HG03039 (cell line): Measurements from ENCODE around the gene SCLT1.

ENCODE experiments used
- ATAC-seq: cut with Tn5 transposase; IDR thresholded peaks from one replicate; pipeline ENCODE4 v1.9.1; 2021; ENCODE audit warnings: mild to moderate bottlenecking, moderate library complexity; ENCODE audit not compliant: unreplicated experiment

SCLT1 gene

DNA sequence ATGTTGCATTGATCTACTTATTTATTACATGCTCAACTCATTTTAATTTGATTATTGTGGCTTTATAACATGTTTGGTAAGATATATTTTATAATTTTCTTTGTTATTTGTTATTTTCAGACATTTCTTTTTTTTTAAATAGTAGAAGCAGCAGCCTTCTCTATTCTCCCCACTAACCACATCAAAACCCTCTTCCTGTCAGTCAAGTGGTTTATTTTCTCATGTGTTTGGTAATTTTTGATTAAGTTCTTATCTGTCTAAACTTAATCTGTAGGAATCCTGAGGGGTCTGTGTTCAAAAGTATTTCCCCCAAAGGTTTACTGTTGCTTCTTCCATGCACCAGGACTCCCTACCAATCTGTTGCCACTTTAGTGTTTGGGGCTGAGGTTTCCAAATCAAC is 131.9 kb downstream of the SCLT1 start:
- no peak for ATAC-seq

DNA sequence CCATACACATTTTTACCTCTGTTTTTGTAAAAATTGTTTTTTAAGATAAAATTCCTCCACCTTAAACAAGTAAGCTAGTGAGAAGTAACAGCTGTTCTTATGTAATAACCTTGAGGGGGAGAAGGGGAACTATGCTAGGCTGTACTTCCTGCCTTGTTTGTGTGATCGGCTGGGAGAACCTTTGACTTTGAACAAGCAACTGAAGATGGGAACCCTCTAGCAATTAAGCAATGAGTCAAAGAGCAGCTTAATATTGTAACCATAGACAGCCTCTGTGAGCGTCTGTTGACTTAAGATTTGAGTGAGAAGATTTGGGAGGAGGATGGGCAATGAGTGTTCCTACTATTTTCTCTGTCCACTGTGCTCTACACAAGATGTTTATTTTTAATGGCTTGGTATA is 135.1 kb downstream of the SCLT1 start:
- ATAC-seq, result no peak

DNA sequence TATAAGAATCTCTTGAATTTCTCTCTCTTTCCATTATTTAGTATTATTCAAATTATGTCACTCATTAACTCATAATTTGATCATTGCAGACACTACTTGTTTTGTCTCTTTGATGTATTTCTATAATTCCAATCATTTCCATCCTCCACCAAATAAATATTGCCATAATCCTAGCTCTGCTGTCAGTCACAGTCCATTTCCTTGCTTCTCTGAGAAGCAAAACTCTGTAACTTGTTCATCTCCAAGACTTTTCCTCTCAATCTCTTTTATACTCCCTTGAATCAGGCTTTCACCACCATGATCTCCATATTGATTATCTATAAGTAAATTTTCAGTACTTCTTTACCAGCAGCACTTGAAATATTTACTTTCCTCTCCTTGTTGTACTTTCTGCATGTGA is 135.9 kb downstream of the SCLT1 start:
- no peak for ATAC-seq

DNA sequence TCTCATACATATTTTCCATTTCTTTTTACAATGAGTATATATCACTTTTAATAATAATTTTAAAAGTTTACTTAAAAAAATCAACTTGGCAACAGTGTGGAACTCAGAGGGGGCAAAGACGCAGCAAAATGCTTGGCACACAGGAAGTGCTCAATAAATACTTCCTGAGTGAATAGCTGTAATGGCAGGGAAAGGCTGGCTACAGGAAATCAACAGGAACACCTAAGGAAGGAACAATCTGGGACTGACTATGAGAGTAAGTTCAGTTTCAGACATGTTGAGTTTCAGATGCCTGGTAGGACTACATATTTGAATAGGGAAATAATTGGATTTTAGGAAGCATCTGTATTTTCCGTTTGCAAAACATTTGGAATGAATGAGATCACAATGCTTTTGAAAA is 137.6 kb downstream of the SCLT1 start:
- ATAC-seq, result no peak

DNA sequence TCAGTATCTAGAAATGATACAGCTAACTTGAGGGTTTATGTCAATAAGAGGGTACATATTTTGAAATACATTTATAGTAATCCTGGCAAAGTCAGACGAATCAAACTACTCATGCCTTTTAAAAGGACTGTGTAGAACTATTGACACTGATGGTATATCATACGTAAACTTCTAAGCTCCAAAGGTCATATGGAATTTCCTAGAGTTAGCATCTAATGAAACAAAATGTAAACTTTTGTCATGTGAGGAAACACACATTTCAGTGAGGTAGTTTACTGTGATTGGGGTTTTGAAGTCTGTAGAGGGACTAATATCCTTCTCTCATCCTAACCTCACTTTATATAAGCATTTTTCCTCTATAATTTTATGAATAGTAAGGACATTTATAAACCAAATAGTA is 138.4 kb downstream of the SCLT1 start:
- ATAC-seq, result no peak

DNA sequence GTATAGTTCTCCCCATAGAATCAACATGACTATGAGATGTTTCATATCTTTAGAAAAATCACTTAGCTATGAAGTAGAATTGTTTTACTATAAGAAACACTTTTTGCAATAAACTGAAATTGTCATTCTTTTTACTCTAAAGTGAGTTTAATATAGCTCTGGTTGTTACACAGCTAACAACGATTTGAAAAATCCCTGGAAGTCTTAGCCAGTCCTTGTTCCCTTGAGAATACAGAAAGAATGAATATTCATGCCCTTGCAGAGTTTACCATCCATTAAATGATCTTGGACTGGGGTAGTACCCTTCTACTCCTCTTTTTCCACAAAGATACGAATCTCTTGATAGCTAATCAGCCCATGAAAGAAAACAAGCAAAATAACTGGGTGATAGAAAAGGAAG is 142.0 kb downstream of the SCLT1 start:
- no peak for ATAC-seq

DNA sequence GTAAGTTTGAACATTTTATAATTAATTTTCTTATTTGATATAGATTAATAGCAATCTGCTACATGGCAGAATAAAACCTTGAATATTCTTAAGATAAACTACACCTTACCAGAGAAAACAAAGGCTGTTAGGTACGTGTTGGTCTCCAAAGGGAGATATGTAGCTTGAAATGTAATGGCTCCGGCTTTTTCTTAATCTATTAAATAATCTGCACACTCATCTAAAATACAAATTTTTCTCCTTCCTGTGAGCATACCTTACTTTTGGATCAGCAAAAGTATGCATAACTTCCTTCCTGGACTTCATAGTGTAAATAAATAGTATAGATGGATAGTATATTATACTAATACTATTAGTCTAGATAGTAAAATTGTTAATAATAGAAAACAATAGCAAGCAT is 142.5 kb downstream of the SCLT1 start:
- ATAC-seq, result no peak

DNA sequence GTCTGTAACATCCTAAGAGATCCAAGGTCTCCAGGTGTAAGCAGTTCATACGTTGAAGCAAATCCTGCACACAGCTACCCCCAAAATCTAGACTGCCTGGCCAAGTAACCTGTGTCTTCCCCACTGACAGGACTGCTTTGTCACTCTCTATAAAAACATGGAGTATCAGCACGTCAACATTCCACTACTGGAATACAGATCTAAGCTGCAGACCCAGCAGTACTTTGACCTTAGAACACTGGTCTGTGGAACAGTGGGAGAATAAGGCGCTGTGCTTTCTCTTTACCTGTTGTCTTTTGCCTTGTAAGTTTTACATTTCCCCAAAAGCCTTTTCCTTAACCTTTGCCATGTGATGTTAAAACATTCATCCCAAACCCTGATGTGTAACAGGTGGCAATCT is 146.4 kb downstream of the SCLT1 start:
- ATAC-seq, result no peak

DNA sequence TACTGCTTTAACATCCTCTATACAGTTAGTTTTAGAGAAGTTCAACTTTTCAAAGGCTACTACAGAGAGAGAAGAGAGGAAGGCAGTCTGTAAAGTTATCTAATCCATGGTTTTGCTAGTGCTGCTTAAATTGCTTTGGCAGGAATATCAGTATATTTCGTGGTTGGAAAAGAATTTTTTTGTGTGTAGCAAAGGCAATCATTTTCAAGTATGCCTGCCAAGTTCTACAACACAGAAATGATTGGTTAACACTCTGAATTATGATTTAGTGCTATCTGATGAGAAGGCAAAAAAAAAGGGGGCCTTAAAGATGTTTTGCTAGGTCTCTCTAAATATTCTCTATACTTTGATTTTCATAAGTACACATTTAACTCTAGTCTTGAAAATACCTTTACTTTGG is 150.7 kb downstream of the SCLT1 start:
- ATAC-seq, result no peak

DNA sequence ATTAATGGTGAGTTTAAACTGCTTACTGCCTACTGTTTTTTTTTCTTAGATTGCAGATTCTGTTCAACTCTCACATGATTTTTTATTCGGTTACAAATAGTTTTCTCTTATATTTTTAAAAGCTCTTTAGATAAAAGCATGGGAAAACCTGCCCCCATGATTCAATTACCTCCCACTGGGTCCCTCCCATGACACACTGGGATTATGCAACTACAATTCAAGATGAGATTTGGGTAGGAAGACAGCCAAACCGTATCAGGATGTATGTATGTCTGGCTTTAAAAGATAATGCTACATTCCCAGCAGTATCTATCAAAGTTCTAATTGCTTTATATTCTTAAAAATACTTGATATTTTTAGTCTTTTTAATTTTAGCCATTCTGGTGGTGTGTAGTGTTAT is 152.4 kb downstream of the SCLT1 start:
- ATAC-seq, result no peak

DNA sequence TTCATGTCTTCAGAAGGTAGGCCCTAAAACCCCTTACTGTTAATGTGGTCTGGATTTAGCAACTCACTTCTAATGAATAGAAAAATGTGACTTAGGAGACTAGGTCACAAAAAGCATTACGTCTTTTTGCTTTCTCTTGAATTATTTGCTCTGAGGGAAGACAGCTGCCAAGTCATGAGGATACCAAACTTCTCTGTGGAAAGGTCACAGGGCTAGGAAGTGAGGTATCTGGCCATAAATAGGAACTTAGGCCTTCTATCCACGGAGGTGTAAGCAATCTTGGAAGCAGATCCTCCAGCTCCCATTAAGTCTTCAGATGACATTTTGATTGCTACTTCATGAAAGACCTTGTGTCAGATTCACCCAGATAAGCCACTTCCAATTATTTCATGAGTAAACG is 163.3 kb downstream of the SCLT1 start:
- no peak for ATAC-seq

DNA sequence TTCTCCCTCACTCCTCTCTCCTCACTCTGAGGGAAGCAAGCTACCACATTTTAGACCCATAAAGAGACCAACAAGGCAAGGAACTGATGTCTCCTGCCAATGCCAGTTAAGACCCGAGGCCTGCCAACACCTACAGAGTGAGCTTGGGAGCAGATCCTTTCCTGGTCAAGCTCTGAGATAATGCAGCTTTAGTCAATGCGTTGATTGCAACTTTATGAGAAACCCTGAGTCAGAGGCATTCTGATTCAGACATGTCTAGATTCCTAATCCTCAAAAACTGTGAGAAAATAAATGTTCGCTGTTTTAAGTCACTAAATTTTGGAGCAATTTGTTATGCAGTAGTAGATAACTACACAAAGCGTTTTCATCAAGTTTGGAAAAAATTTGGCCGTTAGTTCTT is 168.4 kb downstream of the SCLT1 start:
- ATAC-seq, result no peak

DNA sequence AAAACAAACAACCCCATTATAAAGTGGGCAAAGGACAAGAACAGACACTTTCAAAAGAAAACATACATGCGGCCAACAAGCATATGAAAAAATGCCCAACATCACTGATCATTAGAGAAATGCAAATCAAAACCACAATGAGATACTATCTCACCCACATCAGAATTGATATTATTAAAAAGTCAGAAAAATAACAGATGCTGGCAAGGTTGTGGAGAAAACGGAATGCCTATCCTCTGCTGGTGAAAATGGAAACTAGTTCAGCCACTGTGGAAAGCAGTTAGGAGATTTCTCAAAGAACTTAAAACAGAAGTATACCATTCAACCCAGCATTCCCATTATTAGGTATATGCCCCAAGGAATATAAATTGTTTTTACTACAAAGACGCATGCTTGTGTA is 171.4 kb downstream of the SCLT1 start:
- ATAC-seq, result no peak

DNA sequence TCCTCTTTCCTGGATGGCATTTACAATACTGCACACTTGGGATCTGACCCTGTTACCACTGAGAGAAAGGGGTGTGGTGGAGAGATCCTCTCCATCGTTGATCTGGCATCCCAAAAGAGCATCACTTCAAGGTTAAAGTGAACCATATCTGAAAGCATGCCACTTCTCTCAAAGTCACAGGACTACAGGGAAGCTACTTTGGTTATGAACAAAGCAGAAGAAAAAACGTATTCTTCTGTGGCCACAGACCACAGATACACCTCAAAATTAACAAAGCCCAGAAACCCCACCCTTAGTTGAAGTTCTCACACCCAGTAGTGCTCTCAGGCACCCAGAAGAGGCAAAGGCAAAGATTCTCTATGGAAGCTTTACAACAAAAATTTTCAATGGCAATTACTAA is 175.6 kb downstream of the SCLT1 start:
- peak; percentile 74 for ATAC-seq

DNA sequence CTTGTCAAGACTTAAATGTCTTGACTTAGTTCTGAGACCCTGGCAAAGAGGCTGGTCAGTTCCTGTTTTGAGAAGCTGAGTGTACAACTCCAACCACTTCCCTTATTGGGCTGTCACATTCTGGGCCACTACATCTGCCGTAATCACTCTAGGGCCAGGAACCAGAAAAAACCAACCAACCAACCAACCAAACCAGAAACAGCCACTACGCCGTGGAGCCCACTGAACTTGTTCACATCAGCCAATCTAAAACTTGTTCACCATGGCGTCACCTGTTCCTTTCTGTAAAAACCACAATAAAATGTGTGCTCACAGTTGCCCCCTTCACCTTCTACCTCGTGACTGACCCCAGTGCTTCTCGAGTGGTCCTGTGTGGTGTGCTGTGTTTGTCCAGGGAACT is 176.5 kb downstream of the SCLT1 start:
- ATAC-seq, result peak; percentile 67

DNA sequence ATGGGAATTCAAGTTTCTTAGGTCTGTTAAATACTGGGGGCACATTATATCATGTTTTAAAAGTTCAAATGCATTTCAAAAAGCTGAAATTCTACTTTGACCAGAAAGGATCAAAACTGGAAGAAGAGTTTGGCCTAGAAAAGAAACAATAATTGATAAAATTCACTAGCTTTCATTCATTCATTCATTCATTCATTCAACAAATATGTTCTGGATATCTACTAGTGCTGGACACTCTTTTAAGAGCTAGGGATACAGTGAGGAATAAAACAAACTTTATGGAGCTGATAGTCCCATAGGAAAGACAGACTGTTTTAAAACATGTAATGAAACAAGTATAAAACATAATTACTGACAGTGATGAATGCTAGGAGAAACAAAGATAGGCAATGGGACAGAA is 177.8 kb downstream of the SCLT1 start:
- ATAC-seq, result no peak

DNA sequence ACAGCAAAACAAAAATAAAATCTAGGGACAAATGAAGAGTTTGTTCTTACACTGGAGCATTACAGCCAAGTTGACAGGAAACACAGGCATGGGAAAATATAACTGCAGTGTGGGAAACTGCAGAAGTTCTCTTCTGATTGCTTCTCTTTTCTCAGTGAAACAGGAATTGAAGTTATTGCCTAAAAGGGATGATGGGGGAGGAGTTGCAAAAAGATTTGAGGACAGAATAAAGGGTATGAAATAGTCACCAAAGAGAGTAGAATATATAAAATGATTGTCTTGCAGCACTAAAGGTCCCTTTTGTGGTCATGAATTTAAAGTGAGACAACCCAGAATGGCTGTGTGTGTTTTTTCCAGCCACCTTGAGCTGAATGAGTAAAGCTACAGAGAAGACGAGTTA is 180.1 kb downstream of the SCLT1 start:
- no peak for ATAC-seq

DNA sequence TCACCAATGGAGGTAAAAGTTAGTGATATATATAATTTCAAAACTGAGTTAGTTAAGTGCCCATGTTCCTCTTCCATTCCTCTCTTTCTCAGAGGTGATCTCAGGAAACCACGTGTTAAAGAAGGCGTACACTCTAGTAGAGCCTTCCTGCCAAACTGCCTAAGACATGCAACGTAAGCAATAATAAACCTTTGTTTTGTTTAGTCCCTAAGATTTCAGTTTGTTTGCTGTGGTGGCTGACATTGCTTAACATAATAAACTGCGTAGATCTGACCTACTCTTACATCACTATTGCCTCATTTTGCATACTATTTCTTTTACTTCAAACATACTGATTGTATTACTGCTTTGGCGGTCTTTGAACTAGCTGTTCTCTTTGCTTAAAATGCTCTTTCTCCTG is 184.6 kb downstream of the SCLT1 start:
- no peak for ATAC-seq

DNA sequence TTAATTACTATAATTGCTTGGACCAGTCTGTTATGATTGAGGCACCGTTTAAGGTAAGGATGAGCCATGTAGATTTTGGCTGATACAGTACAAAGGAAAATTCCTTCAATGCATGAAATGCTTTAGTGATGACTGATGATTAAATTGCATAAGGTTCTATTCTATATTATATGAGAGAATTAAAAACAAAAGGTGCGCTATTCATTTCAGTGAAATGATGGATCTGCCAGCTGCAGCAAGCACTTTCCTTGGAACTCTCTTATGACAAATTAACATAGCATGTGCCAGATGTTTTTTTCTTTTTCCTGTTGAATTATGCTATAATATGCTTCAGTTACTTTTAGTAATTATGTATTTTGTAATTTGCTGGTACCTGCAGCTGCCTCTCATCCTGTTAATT is 185.4 kb downstream of the SCLT1 start:
- ATAC-seq, result no peak

DNA sequence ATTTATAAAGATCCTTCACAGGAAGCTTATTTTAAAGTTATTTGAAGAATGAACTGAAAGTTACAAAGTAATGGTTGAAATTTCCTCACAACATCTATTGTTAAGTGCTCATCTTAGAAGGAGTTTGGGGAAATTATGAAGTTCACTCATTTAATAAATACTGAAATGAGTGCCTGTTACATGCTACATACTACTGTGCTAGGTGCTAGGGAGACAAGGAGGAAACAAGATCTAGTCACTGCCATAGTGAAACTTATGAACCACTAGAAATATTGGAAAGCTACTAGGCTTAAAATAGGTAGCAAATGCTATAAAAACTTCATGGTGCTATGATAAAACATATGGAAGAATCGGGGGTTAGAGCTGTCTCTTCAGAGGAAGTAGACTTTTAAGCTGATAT is 186.8 kb downstream of the SCLT1 start:
- peak; percentile 65 for ATAC-seq

DNA sequence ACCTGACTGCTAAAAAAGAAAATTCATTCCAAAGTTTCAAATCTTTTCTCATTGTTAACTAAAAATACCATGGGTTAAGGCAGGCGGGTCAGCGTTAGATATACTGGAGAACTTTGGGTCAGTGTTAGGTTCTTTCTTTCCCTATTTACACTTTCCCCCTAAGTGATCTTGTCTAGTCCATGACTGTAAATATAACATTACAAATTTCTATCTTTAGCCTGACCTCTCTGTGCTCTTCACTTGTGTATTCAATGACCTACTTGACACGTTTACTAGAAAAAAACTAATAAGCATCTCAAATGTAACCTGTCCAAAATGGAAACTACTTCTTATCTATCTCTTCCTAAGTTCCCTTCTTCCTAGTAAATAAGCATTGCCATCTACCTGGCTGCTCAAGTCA is 188.5 kb downstream of the SCLT1 start:
- ATAC-seq, result no peak

DNA sequence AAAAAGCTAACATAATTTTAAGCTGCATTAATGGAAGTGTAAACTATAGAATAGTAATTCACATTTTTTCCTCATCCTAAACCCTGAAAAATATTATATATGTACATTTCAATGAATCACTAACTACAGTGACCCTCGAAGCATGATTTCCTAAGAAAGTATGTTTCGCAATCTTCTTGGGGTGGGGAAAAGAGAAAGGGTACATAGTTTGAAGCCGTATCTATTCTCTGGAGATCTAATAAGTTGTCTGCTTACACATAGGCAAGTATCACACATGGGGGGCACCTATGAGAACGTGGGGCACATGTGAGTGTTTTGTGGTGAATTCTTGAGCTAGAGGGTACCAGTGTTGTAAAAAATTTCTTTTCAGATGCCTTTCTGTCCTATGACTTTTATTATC is 212.7 kb downstream of the SCLT1 start:
- no peak for ATAC-seq

DNA sequence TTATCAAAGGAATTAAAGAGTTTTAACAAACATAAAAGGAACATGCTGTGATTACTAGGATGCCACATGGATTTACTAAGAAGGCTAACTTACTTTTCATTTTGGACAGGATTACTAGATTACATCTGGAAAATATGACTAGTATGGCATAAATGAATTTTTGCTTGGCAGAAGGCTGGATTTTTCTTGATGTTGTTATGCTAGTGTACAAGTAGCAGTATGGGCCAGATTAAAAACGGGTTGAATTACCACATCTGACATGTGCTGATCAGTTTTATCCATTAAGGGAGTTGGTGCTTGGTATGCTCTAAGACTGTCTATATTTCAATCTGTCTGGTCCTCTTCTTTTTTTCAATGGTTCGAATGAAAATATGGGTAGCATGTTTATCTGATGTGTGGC is 213.4 kb downstream of the SCLT1 start:
- ATAC-seq, result no peak

DNA sequence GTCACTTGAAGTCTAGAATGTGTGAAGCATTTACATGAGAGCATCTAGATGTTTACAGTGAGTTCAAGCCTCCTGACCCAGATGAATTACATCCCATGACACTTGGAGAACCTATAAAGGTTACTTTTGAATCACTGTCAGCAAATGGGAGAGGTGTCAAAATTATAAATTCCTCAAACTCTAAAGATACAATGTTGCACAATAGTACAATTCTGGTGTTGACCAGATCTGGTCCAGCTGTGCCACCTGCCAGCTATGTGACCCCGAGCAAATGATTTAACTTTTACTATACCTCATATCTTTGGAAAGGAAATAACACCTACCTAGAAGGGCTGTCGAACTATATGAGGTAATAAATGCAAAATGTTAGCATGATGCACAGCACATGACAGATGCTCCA is 214.1 kb downstream of the SCLT1 start:
- no peak for ATAC-seq
